ENCODE data around the gene GNAT1. TPM values are rescaled to one million over a fixed set of nuclear protein-coding genes. Genes with fewer than 3 reads are reported as not detected.

The GNAT1 gene
- total and polyA plus RNA-seq, 2 of the 13 experiments (the other 11 are each of a cell fraction or from before 2014, with no cell fraction given): 0.15 TPM; not detected in 1

DNA sequence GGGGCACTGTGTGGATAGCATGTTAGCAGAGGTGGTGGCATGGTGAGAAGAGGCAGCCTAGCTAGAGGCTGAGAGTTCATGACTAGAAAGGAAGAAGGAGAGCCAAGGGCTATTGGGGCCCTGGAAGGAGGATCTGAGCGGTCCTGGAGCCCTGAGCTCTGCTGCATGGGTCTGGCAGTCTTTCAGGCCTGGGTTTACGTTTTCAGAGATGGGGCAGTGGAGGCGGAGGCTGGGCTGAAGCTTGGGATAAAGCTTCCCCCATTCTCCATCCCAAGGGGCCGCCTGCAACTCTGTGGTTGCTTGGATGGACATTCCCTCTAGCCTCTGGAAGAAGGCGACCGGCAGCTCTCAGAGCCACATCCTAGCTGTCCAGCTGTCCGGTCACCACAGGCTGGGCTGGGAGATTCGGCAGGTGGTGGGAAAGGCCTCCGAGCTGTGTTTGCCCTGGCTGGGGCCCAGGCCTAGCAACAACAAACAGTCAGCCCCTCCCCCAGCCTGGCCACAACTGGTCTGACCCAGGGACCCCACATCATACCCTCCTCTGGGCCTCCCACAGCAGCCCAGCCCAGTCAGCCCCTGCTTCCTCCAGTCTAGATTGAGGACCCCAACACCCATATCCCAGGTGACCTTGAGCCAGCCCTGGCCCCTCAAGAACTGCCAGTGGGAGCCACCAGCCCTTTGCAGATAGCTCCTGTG, 11.9 kb downstream of the GNAT1 start (continued):
- TF ChIP-seq HNF4G (IDR thresholded peaks at IDR 0.05; ENCODE audit: borderline replicate concordance, low read depth, low read length): peak; percentile 23; the same call in 1 of the 2 replicates
- no peak for TF ChIP-seq HNF4G (CRISPR knock-in tag; IDR thresholded peaks at IDR 0.05; ENCODE audit: borderline replicate concordance, low read depth)
- TF ChIP-seq HDAC6 (IDR thresholded peaks at IDR 0.05; ENCODE audit: low read depth, low read length): no peak
- no peak for TF ChIP-seq ZNF660 (CRISPR knock-in tag; IDR thresholded peaks at IDR 0.05; ENCODE audit: borderline replicate concordance, low read depth)
- TF ChIP-seq, protein P1, sequence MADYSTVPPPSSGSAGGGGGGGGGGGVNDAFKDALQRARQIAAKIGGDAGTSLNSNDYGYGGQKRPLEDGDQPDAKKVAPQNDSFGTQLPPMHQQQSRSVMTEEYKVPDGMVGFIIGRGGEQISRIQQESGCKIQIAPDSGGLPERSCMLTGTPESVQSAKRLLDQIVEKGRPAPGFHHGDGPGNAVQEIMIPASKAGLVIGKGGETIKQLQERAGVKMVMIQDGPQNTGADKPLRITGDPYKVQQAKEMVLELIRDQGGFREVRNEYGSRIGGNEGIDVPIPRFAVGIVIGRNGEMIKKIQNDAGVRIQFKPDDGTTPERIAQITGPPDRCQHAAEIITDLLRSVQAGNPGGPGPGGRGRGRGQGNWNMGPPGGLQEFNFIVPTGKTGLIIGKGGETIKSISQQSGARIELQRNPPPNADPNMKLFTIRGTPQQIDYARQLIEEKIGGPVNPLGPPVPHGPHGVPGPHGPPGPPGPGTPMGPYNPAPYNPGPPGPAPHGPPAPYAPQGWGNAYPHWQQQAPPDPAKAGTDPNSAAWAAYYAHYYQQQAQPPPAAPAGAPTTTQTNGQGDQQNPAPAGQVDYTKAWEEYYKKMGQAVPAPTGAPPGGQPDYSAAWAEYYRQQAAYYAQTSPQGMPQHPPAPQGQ (CRISPR knock-in tag; IDR thresholded peaks at IDR 0.05; ENCODE audit: borderline replicate concordance): no peak; the same call in 1 of the 2 replicates
- peak; percentile 65; the same call in 1 of the 2 replicates for TF ChIP-seq ZNF790 (CRISPR knock-in tag; IDR thresholded peaks at IDR 0.05; ENCODE audit: borderline replicate concordance)
- peak; percentile 77 for TF ChIP-seq ESRRA (CRISPR knock-in tag; IDR thresholded peaks at IDR 0.05; ENCODE audit: low read depth)
- no peak for TF ChIP-seq RELA (CRISPR knock-in tag; IDR thresholded peaks at IDR 0.05)
- TF ChIP-seq SETDB1 (CRISPR knock-in tag; IDR thresholded peaks at IDR 0.05; ENCODE audit: borderline replicate concordance): no peak
- TF ChIP-seq SIN3A (IDR thresholded peaks at IDR 0.05; ENCODE audit: borderline replicate concordance, low read depth, low read length): peak; percentile 64; the same call in 1 of the 2 replicates
- TF ChIP-seq ZFP41 (CRISPR knock-in tag; IDR thresholded peaks at IDR 0.05; ENCODE audit: borderline replicate concordance): no peak
- TF ChIP-seq JUND (CRISPR knock-in tag; IDR thresholded peaks at IDR 0.05): no peak
- TF ChIP-seq, protein P2, sequence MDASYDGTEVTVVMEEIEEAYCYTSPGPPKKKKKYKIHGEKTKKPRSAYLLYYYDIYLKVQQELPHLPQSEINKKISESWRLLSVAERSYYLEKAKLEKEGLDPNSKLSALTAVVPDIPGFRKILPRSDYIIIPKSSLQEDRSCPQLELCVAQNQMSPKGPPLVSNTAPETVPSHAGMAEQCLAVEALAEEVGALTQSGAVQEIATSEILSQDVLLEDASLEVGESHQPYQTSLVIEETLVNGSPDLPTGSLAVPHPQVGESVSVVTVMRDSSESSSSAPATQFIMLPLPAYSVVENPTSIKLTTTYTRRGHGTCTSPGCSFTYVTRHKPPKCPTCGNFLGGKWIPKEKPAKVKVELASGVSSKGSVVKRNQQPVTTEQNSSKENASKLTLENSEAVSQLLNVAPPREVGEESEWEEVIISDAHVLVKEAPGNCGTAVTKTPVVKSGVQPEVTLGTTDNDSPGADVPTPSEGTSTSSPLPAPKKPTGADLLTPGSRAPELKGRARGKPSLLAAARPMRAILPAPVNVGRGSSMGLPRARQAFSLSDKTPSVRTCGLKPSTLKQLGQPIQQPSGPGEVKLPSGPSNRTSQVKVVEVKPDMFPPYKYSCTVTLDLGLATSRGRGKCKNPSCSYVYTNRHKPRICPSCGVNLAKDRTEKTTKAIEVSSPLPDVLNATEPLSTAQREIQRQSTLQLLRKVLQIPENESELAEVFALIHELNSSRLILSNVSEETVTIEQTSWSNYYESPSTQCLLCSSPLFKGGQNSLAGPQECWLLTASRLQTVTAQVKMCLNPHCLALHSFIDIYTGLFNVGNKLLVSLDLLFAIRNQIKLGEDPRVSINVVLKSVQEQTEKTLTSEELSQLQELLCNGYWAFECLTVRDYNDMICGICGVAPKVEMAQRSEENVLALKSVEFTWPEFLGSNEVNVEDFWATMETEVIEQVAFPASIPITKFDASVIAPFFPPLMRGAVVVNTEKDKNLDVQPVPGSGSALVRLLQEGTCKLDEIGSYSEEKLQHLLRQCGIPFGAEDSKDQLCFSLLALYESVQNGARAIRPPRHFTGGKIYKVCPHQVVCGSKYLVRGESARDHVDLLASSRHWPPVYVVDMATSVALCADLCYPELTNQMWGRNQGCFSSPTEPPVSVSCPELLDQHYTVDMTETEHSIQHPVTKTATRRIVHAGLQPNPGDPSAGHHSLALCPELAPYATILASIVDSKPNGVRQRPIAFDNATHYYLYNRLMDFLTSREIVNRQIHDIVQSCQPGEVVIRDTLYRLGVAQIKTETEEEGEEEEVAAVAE (CRISPR knock-in tag; IDR thresholded peaks at IDR 0.05; ENCODE audit: borderline replicate concordance): 0 out of 2 replicates have a peak, but pooled peaks have one; percentile 32
- TF ChIP-seq MAF1 (CRISPR knock-in tag; IDR thresholded peaks at IDR 0.05; ENCODE audit: borderline replicate concordance): no peak
- peak; percentile 69; the same call in 1 of the 2 replicates for TF ChIP-seq ZNF749 (CRISPR knock-in tag; IDR thresholded peaks at IDR 0.05; ENCODE audit: borderline replicate concordance)
- TF ChIP-seq NR2F6 (IDR thresholded peaks at IDR 0.05): peak; percentile 54; the same call in 1 of the 2 replicates
- TF ChIP-seq NR2F6 (CRISPR knock-in tag; IDR thresholded peaks at IDR 0.05): peak; percentile 76
- peak; percentile 22 for TF ChIP-seq TEAD3 (CRISPR knock-in tag; optimal IDR thresholded peaks at IDR 0.05; ENCODE audit: borderline replicate concordance)
- TF ChIP-seq, protein P3, sequence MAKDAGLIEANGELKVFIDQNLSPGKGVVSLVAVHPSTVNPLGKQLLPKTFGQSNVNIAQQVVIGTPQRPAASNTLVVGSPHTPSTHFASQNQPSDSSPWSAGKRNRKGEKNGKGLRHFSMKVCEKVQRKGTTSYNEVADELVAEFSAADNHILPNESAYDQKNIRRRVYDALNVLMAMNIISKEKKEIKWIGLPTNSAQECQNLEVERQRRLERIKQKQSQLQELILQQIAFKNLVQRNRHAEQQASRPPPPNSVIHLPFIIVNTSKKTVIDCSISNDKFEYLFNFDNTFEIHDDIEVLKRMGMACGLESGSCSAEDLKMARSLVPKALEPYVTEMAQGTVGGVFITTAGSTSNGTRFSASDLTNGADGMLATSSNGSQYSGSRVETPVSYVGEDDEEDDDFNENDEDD (CRISPR knock-in tag; IDR thresholded peaks at IDR 0.05; ENCODE audit: borderline replicate concordance): peak; percentile 41; the same call in 1 of the 2 replicates
- TF ChIP-seq NFYB (CRISPR knock-in tag; IDR thresholded peaks at IDR 0.05): 0 out of 2 replicates have a peak, but pooled peaks have one; percentile 19
- peak; percentile 68; the same call in 1 of the 2 replicates for TF ChIP-seq ZNF747 (CRISPR knock-in tag; IDR thresholded peaks at IDR 0.05; ENCODE audit: borderline replicate concordance)
- TF ChIP-seq RXRA (CRISPR knock-in tag; IDR thresholded peaks at IDR 0.05): peak; percentile 80

All from HepG2 (cell line).